Aorta (tissue), 5 donors: ENCODE results near the gene POR. TPM values are rescaled to one million over a fixed set of nuclear protein-coding genes. Genes with fewer than 3 reads are reported as not detected.

Source experiments
- ATAC-seq: fragments of 200-7000 bp; cut with Tn5 transposase; one replicate; pipeline ENCODE4 v1.9.1; 2022; ENCODE audit warnings: moderate library complexity; ENCODE audit not compliant: low FRiP score
- DNase-seq, 2 donors: peaks; one replicate each; pipeline ENCODE4 v3.0.0-alpha.2; 2020
- H3K27ac ChIP-seq, 2 donors: one replicate each; pipeline ENCODE4 v1.5.1; 2013; ENCODE audit warnings: low read length in 2 of 2, mild to moderate bottlenecking in 2 of 2, moderate library complexity in 2 of 2, control low read depth in 1 of 2, inconsistent platforms in 1 of 2, low read depth in 1 of 2
- H3K27me3 ChIP-seq, 2 donors: one replicate each; pipeline ENCODE4 v1.6.1; 2013; ENCODE audit warnings: control low read depth in 1 of 2, low read length in 1 of 2, mild to moderate bottlenecking in 1 of 2, moderate library complexity in 1 of 2; ENCODE audit not compliant: insufficient read depth in 2 of 2, control insufficient read depth in 1 of 2
- H3K36me3 ChIP-seq, 2 donors: one replicate each; pipeline ENCODE4 v1.6.1; 2013; ENCODE audit warnings: control low read depth in 1 of 2, low read length in 1 of 2, mild to moderate bottlenecking in 1 of 2; ENCODE audit not compliant: insufficient read depth in 2 of 2, control insufficient read depth in 1 of 2
- H3K4me1 ChIP-seq, 2 donors: one replicate each; pipeline ENCODE4 v1.6.1; 2013; ENCODE audit warnings: low read length in 2 of 2, control low read depth in 1 of 2, mild to moderate bottlenecking in 1 of 2, moderate library complexity in 1 of 2; ENCODE audit not compliant: insufficient read depth in 2 of 2, control insufficient read depth in 1 of 2
- H3K4me3 ChIP-seq, 2 donors: one replicate each; pipeline ENCODE4 v1.5.1; 2013; ENCODE audit warnings: low read length in 2 of 2, control low read depth in 1 of 2, mild to moderate bottlenecking in 1 of 2
- H3K9me3 ChIP-seq: one replicate; pipeline ENCODE4 v1.6.1; 2013; ENCODE audit warnings: mild to moderate bottlenecking, low read length; ENCODE audit not compliant: control insufficient read depth
- WGBS, 2 donors: extraction: QIAGEN DNeasy Blood & Tissue Kit; methylation state at CpG; one replicate each; pipeline ENCODE4 v1.1.7; 2013; 5-methylcytosine and 5-hydroxymethylcytosine counted together
- intact Hi-C, 2 donors: fragments of 100-400 bp; cut with DNase I; formaldehyde crosslinking; loops; one replicate each; pipeline versions ENCODE4 v1.14.2 to v1.15.0; 2022
- polyA plus RNA-seq, 2 donors: library from polyadenylated mRNA; stranded (reverse); fragments of 200-250 nt; gene quantifications; one replicate each; pipeline ENCODE4 v1.2.3, GENCODE V29; 2013
- total RNA-seq, 2 donors: library from RNA; stranded (reverse); fragmentation: NEBNext Ultra II Directional; extraction: Animal tissue kit (Norgen Biotek cat#: 25700); gene quantifications; one replicate each; pipeline ENCODE4 v1.2.1, GENCODE V29; 2021
- donor health status: healthy with polysubstance abuse.
- donor health status: Bipolar disorder and iron deficiency.
- donor health status: DM: no; HTN: no; CAD: no.
- donor health status: DM: no; HTN: no; CAD: no.
- donor health status: DM: yes; HTN: yes; CAD: no.

The POR gene
- total and polyA plus RNA-seq, 4 donors = 40.4 to 121 (median 79.6) TPM

- DNase-seq (peak in 1 of 2 donors; percentile 31), ATAC-seq (no peak)
- Histone ChIP-seq H3K9me3 (no peaks in the 10 kb centered on the region), H3K27me3 (no peaks in the 10 kb centered on the region), H3K27ac (no peak overlapping the region), H3K4me1 (no peaks in the 10 kb centered on the region), H3K4me3 (no peak overlapping the region), H3K36me3 (peaks cover 0 to 13% of the 10 kb centered on the region in 2 donors)
- 90% methylated on average over 32 of the region's 32 CpGs for WGBS, 2 donors
- intact Hi-C loops = no loop called here
Observed at GRCh38 chr7:75987026-75987804, 72.3 kb downstream of the POR start.

GRCh38 chr7:75987805-75988567 lies 73.0 kb downstream of the POR start:
- ATAC-seq = no peak
- Histone ChIP-seq H3K9me3 (no peaks in the 10 kb centered on the region), H3K27ac (no peak overlapping the region), H3K27me3 (no peaks in the 10 kb centered on the region), H3K4me3 (no peak overlapping the region), H3K36me3 (peaks cover 0 to 13% of the 10 kb centered on the region in 2 donors), H3K4me1 (no peaks in the 10 kb centered on the region)
- 83 to 84% methylated on average over 30 of the region's 30 CpGs for WGBS, 2 donors
- no peak for DNase-seq
- intact Hi-C loops = no loop called here

- DNase-seq (no peak), ATAC-seq (no peak)
- H3K27ac ChIP-seq = peak overlapping the region in 1 of 2 donors; percentile 3
- intact Hi-C loops = no loop called here
- no peaks in the 10 kb centered on the region for H3K27me3 ChIP-seq
- peaks cover 0 to 12% of the 10 kb centered on the region in 2 donors for H3K36me3 ChIP-seq
- H3K4me1 ChIP-seq = no peaks in the 10 kb centered on the region
- no peaks in the 10 kb centered on the region for H3K9me3 ChIP-seq
- no peak overlapping the region for H3K4me3 ChIP-seq
- WGBS, 2 donors = 30 to 35% methylated on average over 8 to 22 of the region's 31 CpGs
Observed at GRCh38 chr7:75988568-75989499, 73.9 kb downstream of the POR start.

DNA sequence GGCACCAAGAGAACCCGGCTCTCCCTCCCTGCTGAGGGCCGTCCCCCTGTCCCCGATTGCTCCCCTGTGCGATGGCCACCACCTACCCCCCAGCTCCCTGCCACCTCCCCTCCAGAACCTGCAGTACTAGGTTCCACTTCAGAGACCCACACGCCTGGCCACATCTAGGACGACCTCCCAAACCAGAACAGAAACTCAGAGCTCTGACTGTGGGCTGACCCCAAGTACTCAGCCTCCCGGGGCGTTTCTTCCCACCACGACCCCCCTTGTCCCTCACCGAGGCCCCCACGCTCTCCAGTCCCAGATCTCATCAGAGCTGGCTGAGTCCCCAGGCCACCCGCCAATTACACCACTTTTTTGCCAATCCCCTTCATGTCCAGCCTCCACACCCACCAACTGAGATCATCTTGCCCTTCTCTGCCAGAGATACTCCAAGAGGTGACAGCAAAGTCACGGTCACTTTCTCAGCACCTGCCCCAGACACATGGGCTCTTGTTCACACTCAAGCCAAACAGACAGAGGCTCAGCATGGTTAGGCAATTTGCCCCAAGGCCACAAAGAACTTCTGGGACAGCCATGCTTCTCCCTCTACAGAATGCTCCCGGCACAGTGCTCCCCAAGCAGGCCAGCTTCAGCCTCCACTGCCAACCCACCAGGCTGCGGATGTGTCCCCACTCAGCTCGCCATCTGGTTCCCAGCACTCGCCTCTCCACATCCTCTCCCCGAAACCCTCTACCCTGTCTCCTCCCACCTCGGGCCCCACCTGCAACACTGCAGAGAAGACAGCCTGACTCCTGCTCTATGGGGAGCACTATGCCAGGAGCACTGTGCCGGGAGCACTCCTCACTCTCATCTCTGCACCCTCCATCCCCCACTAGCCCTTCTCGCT lies 74.8 kb downstream of the POR start:
- Histone ChIP-seq H3K36me3 (peaks cover 0 to 11% of the 10 kb centered on the region in 2 donors), H3K27me3 (no peaks in the 10 kb centered on the region), H3K27ac (peak overlapping the region in 1 of 2 donors; percentile 22), H3K4me3 (no peak overlapping the region), H3K9me3 (no peaks in the 10 kb centered on the region), H3K4me1 (no peaks in the 10 kb centered on the region)
- DNase-seq = no peak
- intact Hi-C loops = loop anchor here in 1 of 2 donors (5.0 kb wide), 1 partner anchor 58 kb away; the partner anchor contains the start of genes MDH2 and STYXL1
- no peak for ATAC-seq
- WGBS, 2 donors = 29 to 31% methylated on average over 21 of the region's 21 CpGs

GRCh38 chr7:75991531-75992082 lies 76.7 kb downstream of the POR start:
- H3K9me3 ChIP-seq = no peaks in the 10 kb centered on the region
- no peaks in the 10 kb centered on the region for H3K4me1 ChIP-seq
- DNase-seq (peak in 1 of 2 donors; percentile 57), ATAC-seq (no peak)
- no peaks in the 10 kb centered on the region for H3K27me3 ChIP-seq
- no peak overlapping the region for H3K4me3 ChIP-seq
- 93 to 98% methylated on average over 9 of the region's 9 CpGs for WGBS, 2 donors
- H3K27ac ChIP-seq = no peak overlapping the region
- H3K36me3 ChIP-seq = peaks cover 0 to 5% of the 10 kb centered on the region in 2 donors
- intact Hi-C loops = loop anchor here in 1 of 2 donors (5.0 kb wide), 1 partner anchor 56 kb away; the partner anchor contains the start of genes MDH2 and STYXL1

- Histone ChIP-seq H3K27me3 (no peaks in the 10 kb centered on the region), H3K4me1 (no peaks in the 10 kb centered on the region), H3K27ac (peak overlapping the region in 1 of 2 donors; percentile 5), H3K4me3 (no peak overlapping the region), H3K9me3 (no peaks in the 10 kb centered on the region), H3K36me3 (peaks cover 0 to 2% of the 10 kb centered on the region in 2 donors)
- 85 to 91% methylated on average over 20 of the region's 20 CpGs for WGBS, 2 donors
- no peak for ATAC-seq
- DNase-seq = peak in 1 of 2 donors; percentile 75
- intact Hi-C loops = loop anchor here in 1 of 2 donors (5.0 kb wide), 1 partner anchor 55 kb away; the partner anchor contains the start of genes MDH2 and STYXL1
Observed at GRCh38 chr7:75992083-75992755, 77.3 kb downstream of the POR start.
